ENCODE data around the gene HNF4A.

The HNF4A gene

DNA sequence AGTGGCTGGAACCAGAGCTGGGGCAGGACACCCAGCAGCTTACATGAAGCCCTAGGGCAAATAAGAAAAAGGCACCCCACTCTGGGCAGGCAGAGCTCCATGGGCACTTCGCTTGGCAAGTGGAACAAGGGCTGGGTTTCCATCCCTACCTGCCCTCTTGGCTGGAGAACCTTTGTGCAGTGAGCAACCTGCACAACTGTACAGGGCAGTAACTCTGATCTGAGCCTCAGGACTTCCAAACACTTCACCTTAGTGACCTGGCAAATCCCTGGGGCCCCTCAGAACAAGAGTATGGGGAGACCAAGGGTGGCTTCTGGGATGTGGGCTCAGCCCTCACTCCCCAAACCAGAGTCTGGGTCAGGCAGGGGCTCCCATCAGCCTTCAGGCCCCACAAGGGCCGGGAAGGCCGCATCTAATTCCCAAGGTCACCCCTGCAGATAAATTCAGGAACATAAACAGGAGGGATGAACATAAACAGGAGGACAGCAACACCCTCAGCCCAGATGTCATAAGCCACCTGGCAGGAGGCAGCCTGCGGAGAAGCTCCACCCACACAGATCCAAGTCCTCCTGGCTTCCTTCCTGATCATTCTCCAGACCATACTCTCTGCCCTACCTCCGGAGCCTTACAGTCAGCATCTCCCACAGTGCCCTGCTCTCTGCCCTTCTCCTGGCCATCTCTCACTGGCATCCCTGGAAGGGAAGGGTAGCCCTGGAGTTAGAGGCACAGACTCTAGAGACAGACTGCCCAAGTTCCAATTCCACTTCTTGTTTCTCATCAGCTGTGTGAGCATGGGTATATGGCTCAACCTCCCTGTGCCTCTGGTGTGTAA is 37.5 kb downstream of the HNF4A start:
- no peak for DNase-seq

DNA sequence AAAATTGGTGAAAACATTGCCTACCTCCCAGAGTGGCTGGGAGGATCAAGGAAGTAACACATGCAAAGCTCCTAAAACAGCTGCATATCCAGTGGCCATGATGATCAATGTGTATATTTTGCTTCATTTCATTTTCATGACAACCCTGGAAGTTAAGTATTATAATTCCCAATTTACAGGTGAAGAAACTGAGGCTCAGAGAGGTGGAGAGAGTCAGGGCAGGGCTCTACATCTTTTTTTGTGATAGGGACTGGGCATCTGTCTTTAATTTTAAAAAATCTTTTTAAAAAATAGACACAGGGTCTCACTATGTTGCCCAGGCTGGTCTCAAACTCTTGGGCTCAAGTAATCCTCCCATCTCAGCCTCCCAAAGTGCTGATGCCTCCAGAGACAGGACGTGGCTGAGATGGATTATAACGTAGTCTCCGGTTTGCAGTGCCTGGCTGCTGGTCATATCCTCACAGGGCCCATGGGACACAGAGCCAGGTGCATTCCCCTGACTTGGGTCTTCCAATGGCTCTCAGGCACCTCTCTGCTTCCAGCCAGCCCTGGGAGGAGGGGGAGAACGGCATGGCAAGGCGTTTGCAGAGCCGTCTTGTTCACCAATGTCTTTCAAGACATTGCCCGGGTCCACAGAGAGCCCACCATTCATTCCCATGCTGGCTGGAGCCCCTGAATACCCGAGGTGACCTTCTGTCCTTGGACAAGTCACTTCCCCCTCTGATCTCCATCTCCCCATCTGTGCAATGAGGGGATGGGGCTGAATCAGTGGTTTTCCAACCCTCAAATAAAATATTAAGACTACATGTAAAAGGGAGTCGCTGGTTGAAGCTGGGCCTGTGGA is 38.3 kb downstream of the HNF4A start:
- no peak for DNase-seq

DNA sequence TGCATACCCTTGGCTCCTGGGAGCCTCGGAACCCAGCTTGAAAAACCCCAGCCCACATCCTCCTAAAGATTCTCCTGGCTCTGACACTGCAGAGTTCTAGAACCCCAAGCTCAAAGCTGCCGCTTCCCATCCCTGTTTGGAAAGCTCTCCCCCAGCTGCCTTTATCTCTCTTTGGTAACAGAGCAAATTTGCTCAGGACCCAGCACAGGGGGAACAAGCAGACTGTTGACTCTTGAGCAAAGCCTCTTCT is 38.9 kb downstream of the HNF4A start:
- no peak for DNase-seq

DNA sequence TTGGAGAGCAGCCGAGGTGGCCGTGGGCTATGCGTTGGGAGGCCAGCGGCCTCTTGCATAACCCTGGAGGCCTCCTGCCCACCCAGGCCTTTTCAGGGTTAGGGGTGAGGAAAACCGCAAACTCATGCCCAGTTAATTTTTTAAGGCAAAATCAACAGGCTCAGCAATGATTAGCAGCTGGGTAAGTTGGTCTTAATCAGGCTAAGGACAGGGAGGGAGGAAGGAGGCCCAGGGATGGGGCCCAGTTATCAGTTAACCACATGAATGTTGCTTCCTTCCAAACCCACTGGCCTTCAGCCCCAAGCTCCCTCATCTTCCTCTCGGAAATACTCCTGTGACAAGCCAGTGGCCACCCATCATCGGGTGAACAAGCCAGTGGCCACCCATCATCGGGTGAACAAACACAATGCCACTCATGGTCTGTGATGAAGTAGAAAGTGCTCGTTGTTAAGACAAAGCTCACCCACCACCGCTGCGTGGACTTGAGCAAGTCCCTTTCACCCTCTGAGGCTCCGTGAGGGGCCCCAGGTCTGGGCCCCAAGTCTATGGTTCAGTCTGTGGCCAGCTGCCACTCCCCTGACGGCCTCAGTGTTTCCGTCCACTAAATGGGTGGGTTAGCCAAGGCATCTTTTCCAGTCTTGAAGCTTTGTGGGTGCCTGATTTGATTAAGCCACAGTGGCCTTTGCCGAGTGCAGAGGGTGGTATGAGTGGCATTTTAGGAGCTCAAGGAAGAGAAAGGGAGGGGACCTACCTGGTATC is 39.4 kb downstream of the HNF4A start:
- no peak for DNase-seq

DNA sequence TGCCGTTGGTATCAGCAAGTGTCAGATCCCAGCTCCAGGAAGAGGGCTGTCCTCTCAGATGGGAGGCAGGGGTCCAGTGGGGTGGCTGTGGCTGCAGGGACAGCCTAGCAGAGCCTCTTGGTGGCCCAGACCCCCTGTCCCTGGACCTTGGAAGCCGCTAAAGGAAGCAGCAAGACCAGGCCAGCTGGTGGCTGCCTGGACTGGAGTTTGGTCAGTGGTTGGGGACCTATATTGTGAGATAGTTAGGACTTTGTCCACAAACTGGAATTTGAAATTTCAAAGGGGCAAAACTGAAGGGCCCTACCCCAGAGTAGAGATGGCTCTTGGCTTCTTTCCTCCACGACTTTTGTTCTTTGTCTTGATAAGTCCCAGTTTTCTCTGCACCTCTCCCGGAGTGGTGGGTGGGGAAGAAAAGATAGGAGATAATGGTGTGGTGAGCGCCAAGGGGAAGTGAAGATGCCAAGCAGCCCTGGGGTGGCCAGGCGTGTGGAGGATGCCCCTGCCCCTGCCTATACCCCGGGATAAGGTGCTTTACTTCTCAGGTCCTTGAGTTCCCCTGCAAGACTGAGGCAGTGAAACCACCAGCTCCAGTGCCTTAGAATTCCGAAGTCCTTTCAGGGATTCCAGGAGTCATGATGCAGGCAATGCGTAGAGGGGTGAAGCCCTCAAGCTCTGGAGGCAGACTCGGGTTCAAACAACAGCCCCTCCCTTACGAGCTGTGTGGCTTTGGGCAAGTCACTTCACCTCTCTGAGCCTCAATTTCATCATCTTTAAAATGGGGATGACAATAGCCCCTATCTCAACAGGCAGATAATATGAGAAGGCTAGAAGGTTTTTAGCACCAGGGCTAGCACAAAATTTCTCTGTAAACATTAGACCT is 40.2 kb downstream of the HNF4A start:
- no peak for DNase-seq

DNA sequence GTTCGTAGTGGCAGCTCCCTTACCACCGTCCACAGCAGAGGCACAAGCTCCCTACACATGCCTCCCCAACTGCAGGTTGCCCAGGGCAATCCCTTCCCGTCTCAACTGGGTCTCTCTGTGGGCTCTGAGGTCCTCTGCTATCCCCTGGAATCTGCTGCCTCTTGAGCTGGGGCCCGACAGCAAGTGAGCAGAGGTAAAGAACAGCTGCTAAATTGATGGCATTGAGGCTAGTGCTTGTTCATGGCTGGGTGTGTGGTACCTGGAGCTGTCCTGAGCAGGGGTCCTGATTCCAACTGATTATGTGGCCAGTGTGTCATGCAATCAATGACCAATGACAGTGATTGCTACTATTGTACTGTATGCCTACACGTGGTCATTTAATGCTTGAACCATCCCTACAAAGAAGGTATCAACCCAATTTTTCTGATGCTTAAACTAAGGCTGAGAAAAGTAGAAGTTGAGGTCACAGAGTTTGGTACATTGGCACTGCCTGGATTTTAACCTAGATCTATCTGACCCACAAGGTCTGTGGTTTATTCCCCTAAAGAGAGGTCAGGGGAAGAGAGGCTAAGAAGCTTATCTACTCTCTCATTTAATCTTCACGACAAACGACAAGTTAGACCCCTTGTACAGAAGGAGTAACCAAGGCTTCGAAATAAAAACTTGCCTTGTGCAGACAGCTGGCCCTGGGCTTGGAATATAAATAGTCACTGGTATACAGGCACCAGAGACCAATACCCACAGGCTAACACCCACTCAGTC is 41.1 kb downstream of the HNF4A start:
- DNase-seq, result no peak

DNA sequence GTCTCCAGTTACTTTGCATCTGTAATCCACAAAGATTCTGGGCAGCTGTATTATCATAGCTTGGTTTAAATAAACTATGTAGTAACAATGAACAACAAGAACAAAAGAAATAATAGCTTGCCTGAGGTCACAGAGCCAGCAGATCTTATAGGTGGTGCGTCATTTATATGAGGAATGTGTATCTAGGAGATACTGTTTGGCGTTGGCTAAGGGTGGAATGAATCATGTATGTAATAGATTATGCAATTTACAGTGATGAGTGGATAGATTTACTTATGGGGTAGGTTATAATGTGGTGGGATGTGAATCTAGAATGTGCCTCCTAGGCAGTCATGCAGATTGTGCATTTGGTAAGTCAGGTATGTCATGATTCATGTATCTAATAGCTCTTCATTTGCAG is 42.8 kb downstream of the HNF4A start:
- DNase-seq, result no peak

DNA sequence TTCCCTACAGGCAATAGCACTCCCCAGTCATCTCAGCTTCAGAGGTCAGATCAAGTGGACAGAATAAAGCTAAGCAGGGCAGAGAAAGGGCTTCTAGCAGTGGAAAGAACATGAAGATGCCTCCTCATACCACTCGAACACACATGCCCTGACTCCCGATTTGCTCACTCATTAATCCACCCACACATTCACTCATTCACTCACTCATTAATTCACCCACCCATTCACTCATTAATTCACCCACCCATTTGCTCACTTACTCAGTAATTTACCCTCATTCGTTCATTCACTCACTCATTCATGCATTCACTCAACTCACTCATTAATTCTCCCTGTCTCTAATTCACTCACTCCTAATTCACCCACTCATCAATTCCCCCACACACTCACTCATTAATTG is 43.9 kb downstream of the HNF4A start:
- no peak for DNase-seq

DNA sequence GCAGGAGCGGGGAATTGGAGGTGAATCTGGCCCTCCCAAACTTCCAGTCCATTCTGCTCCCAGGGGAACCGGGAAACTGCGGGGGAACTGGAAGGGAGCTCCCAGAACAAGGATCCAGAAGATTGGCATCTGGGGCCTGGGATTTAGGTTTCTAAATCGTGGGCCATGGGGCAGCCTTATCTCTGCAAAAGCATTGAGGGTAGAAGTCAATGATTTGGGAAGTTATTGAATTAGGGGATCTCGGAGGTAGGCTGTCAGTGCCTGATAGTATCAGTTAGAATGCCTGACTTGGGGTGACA is 45.1 kb downstream of the HNF4A start:
- DNase-seq, result no peak

DNA sequence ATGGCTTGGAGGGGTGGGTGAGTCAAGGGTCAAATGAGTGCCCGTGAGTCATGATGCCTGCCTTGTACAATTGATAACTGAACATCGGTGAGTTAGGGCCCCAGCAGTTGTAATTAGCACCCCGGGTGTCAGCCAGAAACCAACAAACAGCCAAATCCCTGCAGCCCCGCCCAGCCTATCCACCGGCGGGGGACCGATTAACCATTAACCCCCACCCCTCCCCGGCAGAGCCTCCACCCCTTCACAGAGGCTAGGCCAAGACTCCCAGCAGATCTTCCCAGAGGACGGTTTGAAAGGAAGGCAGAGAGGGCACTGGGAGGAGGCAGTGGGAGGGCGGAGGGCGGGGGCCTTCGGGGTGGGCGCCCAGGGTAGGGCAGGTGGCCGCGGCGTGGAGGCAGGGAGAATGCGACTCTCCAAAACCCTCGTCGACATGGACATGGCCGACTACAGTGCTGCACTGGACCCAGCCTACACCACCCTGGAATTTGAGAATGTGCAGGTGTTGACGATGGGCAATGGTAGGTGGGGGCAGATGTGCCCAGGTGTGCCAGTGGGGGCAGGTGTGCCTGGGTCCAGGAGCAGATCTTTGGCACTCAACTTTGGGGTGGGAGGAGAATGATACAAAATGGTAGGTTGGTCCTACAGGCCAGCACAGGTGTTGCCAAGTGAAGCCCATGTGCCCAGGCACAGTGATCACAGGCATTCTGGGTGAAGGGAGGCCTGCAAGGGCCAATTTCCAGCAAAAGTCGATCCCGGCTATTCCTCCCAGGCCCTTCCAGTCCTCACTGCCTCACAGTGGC is 45.7 kb downstream of the HNF4A start:
- no peak for DNase-seq

DNA sequence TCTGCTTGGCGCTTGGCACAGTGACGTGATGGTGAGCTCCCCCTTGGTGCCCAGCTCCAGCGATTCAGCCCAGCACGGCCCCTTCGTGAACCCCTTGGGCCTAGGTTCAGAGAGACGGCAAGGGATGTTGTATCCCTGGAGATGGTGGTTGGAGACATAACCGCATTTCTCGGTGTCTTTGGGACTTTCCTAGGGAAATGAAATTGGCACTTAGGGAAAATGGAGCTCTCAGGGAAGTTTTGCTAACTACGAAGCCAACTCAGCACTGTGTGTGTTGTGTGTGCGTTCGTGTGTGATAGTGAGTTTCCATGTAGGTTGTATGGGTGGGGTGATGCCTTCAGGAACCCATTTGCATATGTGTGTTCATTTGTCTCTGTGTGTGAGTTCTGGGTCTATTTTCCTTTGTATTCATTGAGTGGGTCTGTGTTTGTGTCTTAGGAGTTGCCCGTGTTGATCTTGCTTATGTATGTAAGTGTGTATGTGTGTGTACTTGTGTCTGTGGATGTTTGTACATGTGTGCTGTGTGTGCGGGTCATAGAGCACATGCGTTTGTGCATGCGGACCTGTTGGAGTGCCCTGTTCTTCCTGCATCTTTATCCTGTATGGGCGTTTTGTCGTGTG is 46.4 kb downstream of the HNF4A start:
- DNase-seq, result no peak

DNA sequence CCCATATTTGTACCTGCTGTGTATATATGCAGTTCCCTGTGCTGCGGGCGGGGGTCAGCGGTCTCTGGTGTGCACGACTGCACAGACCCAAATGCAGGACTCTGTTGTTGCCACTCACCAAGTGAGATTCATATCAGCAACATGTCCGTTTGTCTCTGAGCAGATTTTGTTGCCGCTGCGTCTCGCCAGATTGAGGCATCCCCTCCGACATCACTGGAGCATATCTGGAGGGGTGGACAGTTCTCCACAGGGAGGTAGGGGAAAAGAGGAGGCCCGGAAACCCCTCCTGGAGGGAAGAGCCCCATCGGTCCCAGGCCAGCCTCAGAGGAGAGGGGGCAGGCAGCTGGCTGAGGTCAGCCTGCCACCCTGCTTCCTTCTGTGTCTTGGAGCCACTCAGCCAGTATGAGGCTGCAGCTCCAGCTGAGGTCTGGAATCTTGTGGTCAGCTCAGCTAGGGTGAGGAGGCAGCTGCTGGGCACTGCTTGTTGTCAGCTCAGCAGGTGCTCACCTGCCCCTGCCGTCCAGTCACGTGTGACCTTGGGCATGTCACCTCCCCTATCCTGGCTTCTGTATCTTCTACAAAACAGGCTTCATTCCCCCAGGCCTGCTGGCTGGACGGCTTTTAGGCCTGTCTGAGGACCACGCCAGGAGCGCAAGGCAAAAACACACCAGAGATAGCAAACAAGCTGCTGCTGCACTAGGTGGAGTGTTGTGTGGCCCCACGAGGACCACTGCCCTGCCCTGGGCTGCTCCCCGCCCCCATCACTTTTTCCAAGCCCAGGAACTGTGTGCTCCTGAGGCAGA is 47.1 kb downstream of the HNF4A start:
- no peak for DNase-seq

DNA sequence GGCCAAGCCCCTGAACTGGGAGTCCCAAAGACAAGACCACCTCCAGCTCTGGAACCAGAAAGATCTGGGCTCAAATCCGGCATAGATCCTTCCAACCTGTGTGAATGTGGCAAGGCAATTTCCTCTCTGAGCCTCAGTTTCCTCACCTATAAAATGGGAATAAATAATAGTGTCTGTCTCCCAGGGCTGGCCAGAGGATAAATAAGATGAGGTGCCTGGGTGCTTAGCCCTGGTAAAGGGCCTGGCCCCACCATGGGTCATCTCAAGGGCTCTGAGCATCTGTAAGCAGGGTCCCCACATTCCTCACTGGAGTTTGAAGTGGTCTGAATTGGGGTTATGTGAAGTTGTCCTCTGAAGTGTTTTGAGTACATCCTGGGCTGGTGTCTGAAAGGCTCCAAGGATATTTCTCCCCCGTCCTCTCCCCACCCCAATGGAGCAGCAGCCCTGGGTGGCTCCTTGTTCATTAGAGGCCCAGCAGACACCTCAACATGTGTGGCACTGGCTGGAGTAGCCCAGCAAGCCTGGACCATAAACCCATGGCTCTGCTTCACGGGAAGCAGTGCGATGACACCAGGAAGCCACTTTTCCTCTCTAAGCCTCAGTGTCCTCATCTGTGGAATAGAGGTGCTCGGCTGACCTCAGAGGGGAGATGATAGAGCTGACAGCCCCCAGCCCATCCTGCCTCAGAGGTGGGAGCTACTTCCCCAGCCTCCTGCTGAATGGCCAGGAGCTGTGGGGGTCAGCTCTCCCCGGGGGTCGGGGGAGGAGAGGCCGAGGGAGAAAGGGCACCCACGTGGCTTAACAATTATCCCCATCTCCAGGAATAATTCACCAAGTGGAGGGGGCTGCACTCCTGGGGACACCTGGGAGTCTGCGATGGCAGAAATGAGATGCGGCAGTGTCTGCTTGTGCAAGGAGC is 48.0 kb downstream of the HNF4A start:
- DNase-seq, result no peak

DNA sequence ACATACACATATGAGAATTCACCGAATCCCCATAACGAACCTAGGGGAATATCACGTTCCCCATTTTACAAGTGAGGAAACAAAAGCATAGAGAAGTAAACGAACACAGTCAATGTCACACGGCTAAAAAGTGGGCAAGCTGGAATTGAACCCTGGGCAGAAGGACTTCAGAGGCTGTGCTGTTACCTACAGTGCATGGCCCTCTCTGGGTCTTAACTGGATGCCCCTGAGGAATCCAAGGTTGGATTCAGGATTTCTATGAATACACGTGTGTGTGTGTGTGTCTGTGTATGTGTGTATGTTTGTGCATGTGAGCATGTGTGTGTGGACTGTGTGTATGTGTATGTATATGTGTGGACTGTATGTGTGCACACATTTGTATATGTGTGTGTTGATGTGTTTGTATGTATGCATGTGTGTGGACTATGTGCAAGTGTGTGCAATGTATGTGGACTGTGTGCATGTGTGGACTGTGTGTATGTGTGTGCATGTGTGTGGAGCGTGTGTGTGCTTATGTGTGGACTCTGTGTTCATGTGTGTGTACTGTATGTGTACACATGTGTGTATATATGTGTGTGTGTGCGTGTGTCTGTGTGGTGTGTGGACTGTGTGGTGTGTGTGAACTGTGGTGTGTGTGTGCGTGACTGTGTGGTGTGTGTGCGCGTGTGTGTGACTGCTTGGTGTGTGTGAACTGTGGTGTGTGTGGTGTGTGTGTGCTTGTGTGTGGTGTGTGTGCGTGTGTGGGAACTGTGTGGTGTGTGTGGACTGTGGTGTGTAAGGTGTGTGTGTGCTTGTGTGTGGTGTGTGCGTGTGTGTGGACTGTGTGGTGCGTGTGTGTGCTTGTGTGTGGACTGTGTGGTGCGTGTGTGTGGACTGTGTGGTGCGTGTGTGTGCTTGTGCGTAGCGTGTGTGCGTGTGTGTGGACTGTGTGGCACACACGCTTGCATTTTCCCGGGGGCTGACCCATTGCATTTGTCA is 49.0 kb downstream of the HNF4A start:
- DNase-seq, result no peak

DNA sequence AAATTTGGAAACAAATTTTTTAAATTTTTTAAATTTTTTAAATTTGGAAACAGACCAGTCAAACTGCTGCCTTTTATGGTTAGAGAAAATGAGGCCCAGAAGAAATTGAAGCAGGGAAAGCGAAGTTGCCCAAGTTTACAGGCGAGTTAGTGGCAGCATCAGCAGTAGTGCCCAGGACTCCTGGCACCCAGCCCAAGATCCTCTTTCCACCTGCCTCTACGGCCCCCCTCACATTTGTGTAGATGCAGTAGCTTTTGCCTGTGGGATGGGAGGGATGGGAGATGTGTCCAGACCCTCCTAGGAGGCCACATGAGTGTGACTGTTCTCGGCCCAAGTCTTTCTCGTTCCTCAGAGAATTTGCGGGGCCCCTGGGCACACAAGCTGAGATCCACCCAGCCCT is 49.8 kb downstream of the HNF4A start:
- no peak for DNase-seq

DNA sequence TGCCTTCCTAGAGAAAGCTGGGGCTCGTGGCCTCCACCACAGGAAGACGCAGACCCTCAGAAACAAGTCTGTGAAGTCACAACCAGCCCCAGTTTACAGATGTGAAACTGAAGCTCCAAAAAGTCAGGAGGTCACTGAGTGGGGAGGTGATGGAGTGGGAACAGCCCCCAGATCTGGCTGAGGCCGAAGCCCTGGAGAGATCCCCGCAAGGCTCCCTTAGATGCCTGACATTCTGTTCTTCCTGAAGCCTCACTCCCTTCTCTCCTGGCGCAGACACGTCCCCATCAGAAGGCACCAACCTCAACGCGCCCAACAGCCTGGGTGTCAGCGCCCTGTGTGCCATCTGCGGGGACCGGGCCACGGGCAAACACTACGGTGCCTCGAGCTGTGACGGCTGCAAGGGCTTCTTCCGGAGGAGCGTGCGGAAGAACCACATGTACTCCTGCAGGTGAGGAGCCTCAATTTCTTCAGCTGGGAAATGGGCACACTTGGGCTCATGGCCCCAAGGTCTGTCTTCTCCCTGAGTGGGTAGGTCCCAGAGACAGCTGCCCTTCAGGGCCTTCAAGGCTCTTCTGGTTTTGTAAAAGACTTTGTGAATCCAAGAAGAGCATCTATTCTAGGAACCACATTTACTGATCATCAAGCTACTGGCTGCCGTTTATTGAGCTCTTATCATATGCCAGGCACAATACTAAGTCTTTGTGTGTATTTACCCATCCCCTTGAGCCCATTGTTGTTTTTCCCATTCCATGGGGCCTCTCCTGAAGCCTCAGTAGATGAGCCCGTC is 50.5 kb downstream of the HNF4A start:
- no peak for DNase-seq

All from NCI-H345 (cell line).